Chondrocyte (in vitro differentiated cells): ENCODE measurements around the gene MED13L. TPM values are rescaled to one million over a fixed set of nuclear protein-coding genes. Genes with fewer than 3 reads are reported as not detected.

Experiments
- DNase-seq: peaks from one replicate; pipeline ENCODE4 v3.0.0; 2021; ENCODE audit warnings: mixed read lengths, low spot score
- H3K27ac Mint-ChIP-seq: one replicate; pipeline ENCODE4 v1.8.0; 2021; ENCODE audit warnings: mild to moderate bottlenecking, moderate library complexity, mixed read lengths; ENCODE audit not compliant: unreplicated experiment
- H3K27me3 Mint-ChIP-seq: 2 replicates; pipeline ENCODE4 v1.8.0; 2021; ENCODE audit warnings: low read depth, mixed read lengths
- H3K36me3 Mint-ChIP-seq: 2 replicates; pipeline ENCODE4 v1.8.0; 2021; ENCODE audit warnings: low read depth, mixed read lengths
- H3K4me1 Mint-ChIP-seq: 2 replicates; pipeline ENCODE4 v1.8.0; 2021; ENCODE audit warnings: low read depth, mild to moderate bottlenecking, mixed read lengths
- H3K4me3 Mint-ChIP-seq: one replicate; pipeline ENCODE4 v1.8.0; 2021; ENCODE audit warnings: mild to moderate bottlenecking, moderate library complexity, mixed read lengths; ENCODE audit not compliant: unreplicated experiment
- H3K9me3 Mint-ChIP-seq: 2 replicates; pipeline ENCODE4 v1.8.0; 2021; ENCODE audit warnings: low read depth, mixed read lengths
- CTCF ChIP-seq: fragments of 200-600 bp; sonication (generic); IDR thresholded peaks from 2 replicates; pipeline ENCODE4 v1.5.0; 2021; ENCODE audit warnings: antibody characterized with exemption, mild to moderate bottlenecking, moderate library complexity
- total RNA-seq: library from RNA; stranded (reverse); gene quantifications from 3 replicates; pipeline ENCODE4 v1.2.1, GENCODE V29; 2021

The MED13L gene
- total RNA-seq, 1 donor from 2014 or later = 162 TPM

- TF ChIP-seq CTCF = no peak
- Mint-ChIP-seq H3K27me3 (no peaks in the 10 kb centered on the region), H3K9me3 (no peaks in the 10 kb centered on the region), H3K36me3 (peaks cover 1% of the 10 kb centered on the region), H3K27ac (no peak overlapping the region), H3K4me3 (no peak overlapping the region), H3K4me1 (peaks cover 23% of the 10 kb centered on the region)
- no peak for DNase-seq
Observed at GRCh38 chr12:116080415-116080814, 197.1 kb downstream of the MED13L start.

- Mint-ChIP-seq H3K4me1 (peaks cover 36% of the 10 kb centered on the region), H3K27me3 (no peaks in the 10 kb centered on the region), H3K4me3 (no peak overlapping the region), H3K27ac (no peak overlapping the region), H3K36me3 (peaks cover 1% of the 10 kb centered on the region), H3K9me3 (no peaks in the 10 kb centered on the region)
- DNase-seq = no peak
- TF ChIP-seq CTCF = no peak
Observed at GRCh38 chr12:116078396-116078795, 199.1 kb downstream of the MED13L start.

DNA sequence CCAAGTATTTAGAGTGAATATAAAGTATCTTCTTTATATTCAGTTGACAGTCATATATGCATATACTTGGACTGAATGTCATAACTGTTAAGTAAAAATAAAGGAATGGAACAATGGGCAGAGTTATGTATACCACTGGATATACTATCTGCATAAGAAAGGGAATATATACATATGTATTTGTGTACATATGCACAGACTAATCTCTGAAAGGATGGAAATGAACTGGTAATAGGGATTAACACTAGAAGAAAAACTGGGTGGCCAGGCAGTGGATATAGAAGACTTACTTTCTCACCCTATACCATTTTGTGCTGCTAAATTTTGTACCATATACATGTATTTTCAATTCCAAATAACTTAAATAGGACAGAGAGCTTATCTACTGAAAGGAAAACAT lies 200.1 kb downstream of the MED13L start:
- DNase-seq = no peak
- no peaks in the 10 kb centered on the region for H3K27me3 Mint-ChIP-seq
- peaks cover 36% of the 10 kb centered on the region for H3K4me1 Mint-ChIP-seq
- TF ChIP-seq CTCF = no peak
- H3K36me3 Mint-ChIP-seq = peaks cover 1% of the 10 kb centered on the region
- H3K9me3 Mint-ChIP-seq = no peaks in the 10 kb centered on the region
- H3K4me3 Mint-ChIP-seq = no peak overlapping the region
- H3K27ac Mint-ChIP-seq = no peak overlapping the region

DNA sequence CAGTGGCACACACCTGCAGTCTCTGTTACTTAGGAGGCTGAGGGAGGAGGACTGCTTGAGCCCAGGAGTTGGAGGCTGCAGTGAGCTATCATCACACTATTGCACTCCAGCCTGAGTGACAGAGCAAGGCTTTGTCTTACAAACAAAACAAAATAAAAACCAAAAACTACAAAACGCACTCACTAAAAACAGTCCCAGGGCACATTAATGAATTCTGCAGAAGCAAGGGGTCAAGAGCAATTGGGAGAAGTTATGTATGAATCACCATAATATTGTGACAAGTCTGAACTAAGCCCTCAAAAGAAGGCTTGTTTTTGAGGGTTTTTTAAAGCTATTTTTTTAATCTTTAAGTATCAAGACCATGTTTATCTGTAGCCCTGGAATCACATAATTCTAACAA lies 201.1 kb downstream of the MED13L start:
- Mint-ChIP-seq H3K9me3 (no peaks in the 10 kb centered on the region), H3K27me3 (no peaks in the 10 kb centered on the region), H3K36me3 (peaks cover 1% of the 10 kb centered on the region), H3K27ac (peak overlapping the region; percentile 42), H3K4me1 (peaks cover 36% of the 10 kb centered on the region), H3K4me3 (no peak overlapping the region)
- DNase-seq = no peak
- no peak for TF ChIP-seq CTCF

GRCh38 chr12:116074686-116075085 lies 202.8 kb downstream of the MED13L start:
- Mint-ChIP-seq H3K4me1 (peaks cover 39% of the 10 kb centered on the region), H3K4me3 (no peak overlapping the region), H3K27ac (peak overlapping the region; percentile 65), H3K27me3 (no peaks in the 10 kb centered on the region), H3K9me3 (no peaks in the 10 kb centered on the region), H3K36me3 (peaks cover 1% of the 10 kb centered on the region)
- TF ChIP-seq CTCF = no peak
- no peak for DNase-seq
